ENCODE results near the gene SPATC1L.
"Not testable (repeated sequence)": the region's sequence is repeated elsewhere in the genome, so short reads cannot be mapped to it uniquely, and the experiment has no call there.

The SPATC1L gene

GRCh38 chr21:46150073-46150472 lies 34.2 kb downstream of the SPATC1L start:
- TF ChIP-seq POLR2A (IDR thresholded peaks at IDR 0.05; ENCODE audit: extremely low read depth, insufficient read length) (no peak), MAX (IDR thresholded peaks at IDR 0.05; ENCODE audit: low read depth, low read length) (no peak), MYC (IDR thresholded peaks at IDR 0.05; ENCODE audit: low read depth, low read length) (no peak), CTCF (IDR thresholded peaks at IDR 0.05; ENCODE audit: low read depth, low read length) (no peak)
- DNase-seq (ENCODE audit: low read depth): no peak
- H3K4me3 ChIP-seq (ENCODE audit: low read depth, low read length): no peak overlapping the region

DNA sequence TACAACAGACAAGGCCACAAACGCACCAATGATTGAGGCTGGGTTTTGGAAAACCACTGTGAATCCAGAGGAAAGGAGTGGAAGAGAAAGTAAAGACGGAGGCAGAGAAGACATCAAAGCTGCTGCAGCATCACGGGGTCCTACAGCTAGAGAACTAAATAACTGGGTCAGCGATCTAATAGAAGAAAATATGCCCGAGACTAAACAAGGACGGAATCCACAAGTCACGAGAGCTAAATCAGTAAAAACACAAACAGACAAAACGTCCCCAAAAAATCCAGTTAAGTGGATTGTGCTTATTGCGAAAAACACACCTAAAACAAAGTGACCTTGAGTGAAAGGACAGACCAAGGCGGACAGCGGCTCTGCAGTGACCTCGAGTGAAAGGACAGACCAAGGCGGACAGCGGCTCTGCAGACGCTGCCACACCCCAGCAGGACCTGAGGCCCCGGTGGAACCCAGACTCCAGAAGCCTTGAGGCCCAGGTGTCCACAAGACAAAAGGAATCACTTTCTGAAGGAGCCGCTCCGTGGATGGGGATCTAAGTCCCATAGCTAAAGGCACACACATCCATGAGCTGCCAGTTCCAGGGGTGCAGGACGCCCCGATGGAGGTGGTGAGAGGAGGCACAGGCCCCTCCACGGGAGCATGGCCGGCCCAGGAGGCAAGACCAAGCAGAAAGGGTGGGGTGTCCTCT lies 34.9 kb downstream of the SPATC1L start:
- DNase-seq (ENCODE audit: low read depth): no peak
- no peak overlapping the region for H3K4me3 ChIP-seq (ENCODE audit: low read depth, low read length)
- TF ChIP-seq MAX (IDR thresholded peaks at IDR 0.05; ENCODE audit: low read depth, low read length) (no peak), CTCF (IDR thresholded peaks at IDR 0.05; ENCODE audit: low read depth, low read length) (no peak), POLR2A (IDR thresholded peaks at IDR 0.05; ENCODE audit: extremely low read depth, insufficient read length) (no peak), MYC (IDR thresholded peaks at IDR 0.05; ENCODE audit: low read depth, low read length) (no peak)

DNA sequence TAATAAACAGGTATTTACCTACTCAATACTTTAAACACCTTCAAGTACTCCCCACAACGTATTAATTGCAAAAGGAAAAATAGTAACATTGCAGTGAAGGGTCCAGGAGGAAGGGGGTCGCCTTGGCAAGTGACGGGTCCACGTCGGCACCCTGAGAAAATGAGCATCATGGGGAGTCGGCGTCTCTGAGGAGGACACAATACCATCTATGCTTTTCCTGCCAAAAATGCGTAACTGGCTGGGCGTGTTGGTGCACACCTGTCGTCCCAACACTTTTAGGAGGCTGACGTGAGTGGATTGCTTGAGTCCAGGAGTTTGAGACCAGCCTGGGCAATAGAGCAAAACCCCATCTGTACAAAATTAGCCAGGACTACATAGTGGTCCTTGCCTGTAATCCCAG lies 36.2 kb downstream of the SPATC1L start:
- TF ChIP-seq MAX (IDR thresholded peaks at IDR 0.05; ENCODE audit: low read depth, low read length) (no peak), POLR2A (IDR thresholded peaks at IDR 0.05; ENCODE audit: extremely low read depth, insufficient read length) (no peak), CTCF (IDR thresholded peaks at IDR 0.05; ENCODE audit: low read depth, low read length) (no peak), MYC (IDR thresholded peaks at IDR 0.05; ENCODE audit: low read depth, low read length) (no peak)
- no peak for DNase-seq (ENCODE audit: low read depth)
- no peak overlapping the region for H3K4me3 ChIP-seq (ENCODE audit: low read depth, low read length)

DNA sequence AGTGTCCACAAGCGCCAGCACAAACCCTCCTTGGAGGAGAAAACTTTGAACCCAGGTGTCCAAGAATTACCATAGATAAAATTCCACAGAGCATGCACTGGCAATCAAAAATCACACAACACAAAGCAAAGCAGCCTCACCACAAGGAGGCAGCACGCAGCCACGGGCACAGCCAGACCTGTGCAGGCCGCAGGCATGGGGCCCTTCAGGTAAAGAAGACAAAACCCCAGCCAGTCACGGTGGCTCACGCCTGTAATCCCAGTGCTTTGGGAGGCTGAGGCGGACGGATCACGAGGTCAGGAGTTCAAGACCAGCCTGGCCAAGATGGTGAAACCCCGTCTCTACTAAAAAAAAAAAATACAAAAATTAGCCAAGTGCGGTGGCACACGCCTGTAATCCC lies 36.8 kb downstream of the SPATC1L start:
- not testable (repeated sequence) for H3K4me3 ChIP-seq (ENCODE audit: low read depth, low read length)
- TF ChIP-seq MYC (IDR thresholded peaks at IDR 0.05; ENCODE audit: low read depth, low read length) (peak; percentile 50; the same call in 1 of the 2 replicates), MAX (IDR thresholded peaks at IDR 0.05; ENCODE audit: low read depth, low read length) (peak; percentile 43; the same call in 1 of the 2 replicates), CTCF (IDR thresholded peaks at IDR 0.05; ENCODE audit: low read depth, low read length) (peak; percentile 79)
- DNase-seq (ENCODE audit: low read depth): peak; percentile 71

- H3K4me3 ChIP-seq (ENCODE audit: low read depth, low read length): no peak overlapping the region
- TF ChIP-seq MAX (IDR thresholded peaks at IDR 0.05; ENCODE audit: low read depth, low read length) (no peak), MYC (IDR thresholded peaks at IDR 0.05; ENCODE audit: low read depth, low read length) (no peak), CTCF (IDR thresholded peaks at IDR 0.05; ENCODE audit: low read depth, low read length) (no peak), POLR2A (IDR thresholded peaks at IDR 0.05; ENCODE audit: extremely low read depth, insufficient read length) (no peak)
- no peak for DNase-seq (ENCODE audit: low read depth)
Observed at GRCh38 chr21:46146856-46147255, 37.4 kb downstream of the SPATC1L start.

All from NB4 (cell line).